Stimulated activated CD4-positive, alpha-beta T cell treated with anti-CD3 and anti-CD28 coated beads, Interleukin-1b, Interleukin-23, amount 100 ng/mL, for 1 hour (primary cell): Measurements from ENCODE around the gene CDHR1.
"Not testable (repeated sequence)": the region's sequence is repeated elsewhere in the genome, so short reads cannot be mapped to it uniquely, and the experiment has no call there.

Experiments
- DNase-seq, 2 donors: peaks; one replicate each; pipeline ENCODE4 v3.0.0-alpha.2; 2020; ENCODE audit warnings: low read depth in 2 of 2

Gene CDHR1

DNA sequence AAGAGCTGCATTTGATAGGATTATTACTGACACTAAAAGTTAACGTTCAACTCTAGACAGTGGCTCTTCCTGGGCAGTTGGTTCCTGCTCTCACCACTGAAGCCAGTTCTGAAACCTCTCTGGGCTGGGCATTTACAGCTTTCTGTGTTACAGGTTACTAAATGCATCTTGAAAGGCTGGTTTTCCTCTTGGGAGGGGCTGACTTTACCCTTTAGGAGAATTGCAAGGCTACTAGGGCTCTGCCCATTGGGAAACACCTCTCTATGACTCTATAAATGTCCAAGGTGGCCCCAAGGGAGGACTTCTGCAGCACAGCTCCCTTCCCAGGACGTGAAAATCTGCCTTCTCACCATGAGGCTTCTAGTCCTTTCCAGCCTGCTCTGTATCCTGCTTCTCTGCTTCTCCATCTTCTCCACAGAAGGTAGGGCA lies 20.8 kb upstream of the CDHR1 start, which contains the start of gene GPR15LG:
Gene GPR15LG (plus strand): TSS at position 301 of the 429 bp plus-strand sequence. CDS start 51 bp downstream, at position 352.
- no peak for DNase-seq

DNA sequence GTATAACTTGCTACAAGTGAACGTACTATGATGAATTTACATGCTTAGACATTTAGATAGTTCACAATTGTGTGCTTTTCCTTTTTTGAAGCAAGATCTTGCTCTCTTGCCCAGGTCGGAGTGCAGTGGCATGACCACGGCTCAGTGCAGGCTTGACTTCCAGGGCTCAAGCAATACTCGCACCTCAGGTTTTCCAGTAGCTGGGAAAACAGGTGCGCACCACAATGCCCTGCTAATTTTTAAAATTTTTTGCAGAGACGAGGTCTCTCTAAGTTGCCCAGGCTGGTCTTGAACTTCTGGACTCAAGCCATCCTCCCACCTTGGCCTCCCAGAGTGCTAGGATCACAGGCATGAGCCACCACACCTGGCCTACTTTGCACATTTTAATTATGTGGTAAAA lies 18.9 kb upstream of the CDHR1 start:
- DNase-seq = no peak

DNA sequence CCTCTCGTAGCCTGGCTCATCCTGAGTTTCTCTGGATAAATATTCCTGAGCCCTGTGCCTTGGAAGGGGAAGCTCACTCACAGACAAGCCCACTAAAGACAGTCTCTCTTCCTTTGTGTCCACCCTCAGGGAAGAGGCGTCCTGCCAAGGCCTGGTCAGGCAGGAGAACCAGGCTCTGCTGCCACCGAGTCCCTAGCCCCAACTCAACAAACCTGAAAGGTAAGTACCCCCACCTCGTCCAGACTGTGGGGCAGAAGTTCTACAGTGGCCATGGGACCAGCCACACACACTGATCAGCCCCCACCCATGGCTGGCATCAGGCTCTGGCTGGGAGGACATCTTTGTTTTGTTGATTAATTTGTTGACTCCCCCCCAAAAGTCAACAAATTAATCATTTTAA lies 18.0 kb upstream of the CDHR1 start:
- DNase-seq = no peak

DNA sequence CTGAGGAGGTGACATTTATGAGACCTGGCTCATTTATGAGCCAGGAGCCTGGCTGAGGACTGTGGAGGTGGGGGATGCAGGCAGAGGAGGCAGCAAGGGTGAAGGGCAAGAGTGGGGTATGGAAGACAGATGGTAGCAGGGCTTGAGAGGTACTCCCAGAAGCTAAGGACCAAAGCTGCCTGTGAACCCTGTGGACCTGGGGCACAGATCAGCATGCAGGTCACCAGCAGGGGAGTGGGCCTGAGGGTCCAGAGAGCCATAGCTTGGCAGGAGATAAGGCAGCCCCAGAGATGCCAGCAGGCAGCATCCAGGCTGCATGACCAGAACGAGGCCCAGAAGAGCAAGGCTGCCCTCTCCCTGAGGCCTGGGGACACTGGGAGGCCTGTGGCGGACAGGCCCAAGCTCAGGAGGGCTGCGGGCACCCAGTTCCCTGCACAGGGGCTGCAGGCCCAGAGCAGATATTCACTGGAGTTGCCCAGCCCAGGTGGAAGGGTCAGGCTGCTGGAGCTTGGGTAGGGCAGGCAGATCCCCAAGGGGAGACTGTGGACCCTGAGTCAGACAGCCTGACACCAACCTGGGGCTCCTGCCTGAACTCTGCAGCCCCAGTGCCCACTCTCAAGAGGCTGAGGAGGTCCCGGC lies 17.4 kb upstream of the CDHR1 start:
- no peak for DNase-seq

DNA sequence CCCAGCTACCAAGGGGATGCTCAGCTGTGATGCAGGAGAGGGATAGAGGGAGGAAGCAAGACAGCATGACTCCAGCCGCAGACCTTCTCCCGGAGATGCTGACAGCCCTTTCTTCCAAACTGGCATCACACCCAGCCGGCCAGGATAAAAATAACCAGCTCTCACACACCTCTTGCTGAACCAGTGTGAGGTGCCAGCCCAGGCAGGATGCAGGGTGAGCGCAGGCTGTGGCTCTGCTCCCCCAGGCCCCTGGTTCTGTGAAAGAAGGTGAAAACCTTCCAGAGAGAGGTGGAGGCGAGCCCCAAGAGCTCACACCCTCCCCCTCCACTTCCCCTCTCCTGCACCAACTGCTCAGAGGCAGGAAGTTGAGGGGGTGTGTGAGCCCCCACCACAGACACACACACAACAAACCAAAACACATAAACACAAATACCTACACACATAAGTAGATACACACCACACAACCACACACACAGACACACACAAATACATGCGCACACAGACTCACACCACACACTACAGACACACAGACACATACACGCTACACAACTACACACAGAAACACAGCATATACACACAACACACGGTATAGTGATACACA lies 16.7 kb upstream of the CDHR1 start:
- no peak for DNase-seq

DNA sequence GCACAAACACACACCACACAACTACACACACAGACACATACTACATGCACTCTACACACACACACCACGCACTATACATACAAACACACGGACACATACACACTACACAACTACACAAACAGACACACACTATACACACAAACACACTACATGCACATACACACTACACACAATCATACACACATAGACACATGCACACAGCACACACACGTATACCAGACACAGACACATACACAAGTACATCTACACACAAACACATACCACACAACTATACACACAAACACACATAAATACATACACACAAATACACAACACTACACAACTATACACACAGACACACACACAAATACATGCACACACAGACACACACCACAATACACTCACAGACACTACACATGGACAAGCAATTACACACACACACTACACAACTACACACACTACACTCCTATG lies 16.2 kb upstream of the CDHR1 start:
- no peak for DNase-seq

DNA sequence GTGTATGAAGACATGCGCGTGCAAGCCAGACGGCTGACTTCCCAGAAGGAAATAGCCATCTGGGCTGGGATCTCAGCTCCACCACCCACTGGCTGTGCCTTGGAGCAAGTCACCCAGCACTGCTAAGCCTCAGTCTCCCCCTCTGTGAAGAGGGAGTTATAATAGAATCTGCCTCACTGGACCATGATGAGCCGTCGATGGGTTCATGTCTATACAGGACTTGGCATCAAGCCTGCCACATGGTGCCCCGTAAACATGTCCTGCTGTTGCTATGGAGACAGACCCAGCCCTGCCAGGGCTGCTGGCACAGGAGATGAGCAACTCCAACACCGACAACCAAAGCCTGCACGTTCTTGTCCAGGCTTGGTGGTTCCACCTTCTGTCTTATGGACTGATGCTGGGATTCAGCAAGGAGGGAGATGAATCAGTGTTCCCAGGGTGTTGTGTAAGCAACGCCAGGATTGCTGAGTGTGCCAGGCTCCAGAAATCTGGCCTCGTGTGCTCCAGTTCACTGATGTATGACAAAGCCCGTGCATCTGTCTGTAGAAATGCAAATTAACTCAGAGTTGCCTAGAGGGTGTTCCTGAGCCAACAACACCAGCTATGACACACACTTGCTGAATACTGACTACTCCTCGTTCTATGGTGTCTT lies 15.2 kb upstream of the CDHR1 start:
- DNase-seq = no peak

DNA sequence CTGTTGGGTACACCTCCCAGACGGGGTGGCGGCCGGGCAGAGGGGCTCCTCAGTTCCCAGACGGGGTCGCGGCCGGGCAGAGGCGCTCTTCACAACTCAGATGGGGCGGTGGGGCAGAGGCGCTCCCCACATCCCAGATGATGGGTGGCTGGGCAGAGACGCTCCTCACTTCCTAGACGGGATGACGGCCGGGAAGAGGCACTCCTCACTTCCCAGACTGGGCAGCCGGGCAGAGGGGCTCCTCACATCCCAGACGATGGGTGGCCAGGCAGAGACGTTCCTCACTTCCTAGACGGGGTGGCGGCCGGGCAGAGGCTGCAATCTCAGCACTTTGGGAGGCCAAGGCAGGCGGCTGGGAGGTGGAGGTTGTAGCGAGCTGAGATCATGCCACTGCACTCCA lies 14.0 kb upstream of the CDHR1 start:
- DNase-seq = not testable (repeated sequence)

DNA sequence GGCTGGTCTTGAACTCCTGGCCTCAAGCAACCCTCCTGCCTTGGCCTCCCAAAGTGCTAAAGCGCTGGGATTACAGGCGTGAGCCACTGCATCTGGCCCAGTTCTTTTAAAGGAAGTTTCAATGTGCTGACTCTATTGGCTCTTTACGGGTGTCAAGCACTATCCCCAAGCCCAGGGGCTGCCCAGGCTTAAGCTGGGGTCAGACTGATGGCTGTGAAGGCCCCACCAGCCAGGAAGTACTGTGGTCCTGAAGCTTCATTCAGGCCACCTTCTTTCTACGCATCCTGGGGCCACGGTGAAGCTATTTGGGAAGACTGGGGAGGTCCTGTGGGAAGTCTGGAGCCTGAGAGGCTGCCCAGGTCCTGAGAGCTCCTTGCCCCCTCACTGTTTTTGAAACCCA lies 12.7 kb upstream of the CDHR1 start:
- DNase-seq = no peak

DNA sequence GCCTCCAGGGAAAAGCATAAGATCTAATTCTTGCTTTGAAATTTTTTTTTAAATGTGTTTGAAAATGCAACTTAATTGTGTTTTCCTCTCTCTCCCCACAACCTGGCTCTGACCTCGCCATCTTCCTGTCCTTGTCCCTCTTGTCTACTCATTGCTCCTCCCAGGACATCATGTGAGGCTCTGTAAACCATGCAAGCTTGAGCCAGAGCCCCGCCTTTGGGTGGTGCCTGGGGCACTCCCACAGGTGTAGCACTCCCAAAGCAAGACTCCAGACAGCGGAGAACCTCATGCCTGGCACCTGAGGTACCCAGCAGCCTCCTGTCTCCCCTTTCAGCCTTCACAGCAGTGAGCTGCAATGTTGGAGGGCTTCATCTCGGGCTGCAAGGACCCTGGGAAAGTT lies 9.8 kb upstream of the CDHR1 start:
- DNase-seq = no peak

DNA sequence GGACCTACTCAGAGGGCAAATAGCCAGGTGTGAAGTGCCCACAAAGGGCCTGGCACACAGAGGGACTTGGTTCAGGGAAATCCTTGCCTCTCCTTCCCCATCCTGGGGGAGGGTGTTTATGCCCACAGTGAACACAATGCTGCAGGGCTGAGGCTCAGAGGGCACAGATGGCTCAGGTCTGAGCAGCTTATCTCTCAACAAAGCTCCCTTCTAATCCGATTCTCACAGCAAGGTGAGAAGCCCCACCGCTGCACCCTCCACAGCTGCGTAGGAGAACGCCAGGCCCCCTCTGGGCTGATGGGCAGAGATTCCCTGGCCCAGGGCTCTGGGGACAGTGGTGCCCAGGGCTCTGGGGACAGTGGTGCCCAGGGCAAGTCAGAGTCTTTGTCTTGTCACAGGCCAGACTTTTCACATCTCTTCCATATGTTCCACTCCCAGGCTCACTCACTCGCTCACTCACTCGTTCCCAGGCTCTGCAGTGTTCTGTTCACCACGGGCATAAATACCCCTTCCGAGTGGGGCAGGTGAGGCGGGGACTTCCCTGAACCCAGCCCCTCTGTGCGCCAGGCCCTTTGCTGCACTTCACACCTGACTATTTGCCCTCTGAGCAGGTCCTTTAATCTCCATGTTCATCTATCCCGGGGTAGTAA lies 8.7 kb upstream of the CDHR1 start:
- DNase-seq = no peak

DNA sequence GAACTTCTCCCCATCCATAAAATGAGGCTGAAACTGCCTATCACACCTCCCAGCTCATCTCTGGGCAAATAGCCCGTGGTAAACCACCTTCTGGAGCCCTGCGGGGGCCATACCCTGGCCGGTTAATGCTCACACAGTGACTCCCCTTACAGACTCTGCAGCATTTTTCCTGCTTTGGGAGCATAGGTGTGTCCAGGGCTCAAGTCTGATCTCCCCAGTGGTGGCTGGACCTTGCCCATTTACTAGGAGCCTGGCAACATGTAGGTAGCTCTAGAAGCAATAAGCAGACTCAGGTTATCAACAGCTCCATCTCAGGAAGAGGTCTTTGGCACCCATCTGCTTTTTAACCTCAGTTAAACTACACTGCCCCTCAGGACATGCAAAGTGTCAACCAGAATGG lies 5.5 kb upstream of the CDHR1 start:
- DNase-seq = no peak

DNA sequence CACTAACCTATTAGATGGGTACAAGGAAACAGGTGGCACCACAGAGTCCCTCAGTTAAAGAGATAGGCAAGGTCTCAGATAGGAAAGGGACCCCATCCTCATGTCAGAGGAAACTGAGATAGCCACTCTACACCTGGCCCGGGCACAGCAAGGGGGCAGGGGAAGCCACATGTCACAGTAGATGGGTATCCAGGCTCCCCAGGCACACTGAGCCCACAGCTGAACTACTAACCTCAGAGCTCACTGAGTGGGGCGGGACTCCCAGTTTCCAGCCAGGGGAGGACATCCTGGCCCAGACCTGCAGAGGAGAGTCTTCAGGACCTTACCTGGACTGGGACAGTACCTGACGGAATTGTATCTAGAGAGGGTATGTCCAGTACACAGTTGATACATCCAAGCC lies 3.7 kb upstream of the CDHR1 start:
- DNase-seq = no peak

DNA sequence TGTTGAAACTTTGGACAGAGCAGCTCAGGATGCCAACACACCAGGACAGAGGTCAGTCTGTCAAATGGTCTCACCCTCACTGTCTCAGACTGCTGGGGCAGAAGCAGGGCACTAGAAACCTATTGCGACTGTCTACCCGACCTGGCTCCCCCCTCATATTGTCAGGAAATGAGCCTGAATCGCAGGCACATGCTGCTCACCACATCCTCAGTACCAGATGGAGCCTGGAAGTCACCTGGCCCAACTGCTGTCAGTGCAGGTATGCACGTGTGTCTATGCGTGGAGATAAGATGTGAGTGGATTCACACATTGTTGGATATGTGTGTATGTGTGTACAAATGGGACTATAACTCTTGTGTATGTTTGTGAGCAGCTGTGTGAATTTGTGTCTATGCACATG lies 3.2 kb upstream of the CDHR1 start:
- no peak for DNase-seq

DNA sequence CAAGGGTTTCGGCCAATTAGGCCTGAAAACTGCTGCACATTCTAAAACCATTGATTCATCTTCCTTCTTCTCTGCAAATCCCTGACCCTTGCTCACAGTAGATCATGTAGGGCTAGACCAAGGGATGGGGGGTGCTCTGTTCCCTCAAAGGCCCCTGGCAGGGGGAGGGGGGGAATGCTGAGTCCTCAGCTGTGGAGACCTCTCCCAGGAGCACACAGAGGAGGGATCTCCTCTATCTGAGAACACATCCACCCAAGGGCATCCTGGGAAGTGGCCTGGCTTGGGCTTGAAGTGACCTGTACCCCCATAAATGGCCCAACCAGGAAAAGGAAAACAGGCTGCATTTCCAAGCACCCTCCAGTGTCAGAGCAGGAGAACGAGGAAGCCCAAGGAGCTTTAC lies 1.0 kb upstream of the CDHR1 start:
- no peak for DNase-seq

DNA sequence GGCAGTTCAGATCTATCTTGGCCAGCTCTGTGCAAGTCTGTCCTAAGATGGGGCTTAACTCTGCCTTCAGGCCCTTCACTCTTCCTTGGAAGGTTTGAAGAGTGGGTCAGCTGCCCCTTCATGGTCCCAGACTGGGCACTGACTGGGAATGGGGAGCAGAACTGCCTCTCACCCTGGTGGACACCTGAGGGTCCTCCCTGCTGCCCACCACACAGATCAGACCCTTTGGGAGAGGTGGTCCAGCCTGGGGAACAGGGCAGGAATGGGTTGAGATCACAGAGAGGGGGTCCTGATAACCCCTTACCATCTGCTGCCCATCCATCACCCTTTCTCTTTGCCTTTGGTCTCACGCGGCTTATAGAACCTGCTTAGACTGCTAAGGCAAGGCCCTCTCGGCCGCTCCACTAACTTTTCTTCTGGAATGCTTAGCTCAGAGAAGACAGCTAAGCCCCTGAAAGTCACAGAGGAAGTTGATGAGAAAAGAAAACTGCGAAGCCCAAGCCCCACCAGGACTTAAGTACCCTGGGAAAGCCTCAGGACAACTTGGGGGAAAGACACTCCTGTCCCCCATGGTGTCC lies 402 bp upstream of the CDHR1 start:
- DNase-seq = no peak

DNA sequence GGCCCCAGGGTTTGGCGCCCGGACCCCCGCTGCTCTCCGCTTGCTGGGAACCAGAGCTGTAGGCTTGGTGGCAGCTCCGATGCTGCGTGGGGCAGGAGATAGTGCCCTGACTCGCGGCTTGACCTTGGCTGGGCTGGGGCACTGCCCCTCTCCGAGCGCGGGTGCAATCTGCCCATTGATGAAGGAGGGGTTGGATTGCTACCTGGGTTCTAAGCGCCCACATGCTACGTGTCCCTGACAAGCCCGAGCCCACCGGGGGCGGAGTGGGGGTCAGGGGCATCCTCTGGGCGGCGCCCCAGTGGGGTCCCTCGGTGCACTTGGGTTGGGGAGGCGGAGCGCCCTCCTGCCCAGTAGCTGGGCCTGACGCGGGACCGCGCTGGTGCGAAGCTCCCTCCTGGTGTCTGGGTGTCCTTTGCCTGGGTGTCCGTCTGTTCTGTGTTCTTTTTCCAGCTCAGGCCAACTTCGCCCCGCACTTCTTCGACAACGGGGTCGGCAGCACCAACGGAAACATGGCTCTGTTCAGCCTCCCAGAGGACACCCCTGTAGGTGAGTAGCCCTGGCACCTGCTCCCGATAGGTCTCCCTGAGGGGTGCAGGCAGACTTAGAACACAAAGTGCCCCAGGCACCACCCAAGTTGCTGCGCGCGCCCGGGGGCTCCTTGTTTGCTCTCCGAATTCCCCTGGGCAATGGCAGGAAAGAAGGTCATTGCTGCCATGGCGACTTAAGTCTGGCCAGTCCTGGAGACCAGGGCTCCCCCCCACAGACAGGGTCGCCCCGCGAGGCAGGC lies 900 bp downstream of the CDHR1 start:
- no peak for DNase-seq

DNA sequence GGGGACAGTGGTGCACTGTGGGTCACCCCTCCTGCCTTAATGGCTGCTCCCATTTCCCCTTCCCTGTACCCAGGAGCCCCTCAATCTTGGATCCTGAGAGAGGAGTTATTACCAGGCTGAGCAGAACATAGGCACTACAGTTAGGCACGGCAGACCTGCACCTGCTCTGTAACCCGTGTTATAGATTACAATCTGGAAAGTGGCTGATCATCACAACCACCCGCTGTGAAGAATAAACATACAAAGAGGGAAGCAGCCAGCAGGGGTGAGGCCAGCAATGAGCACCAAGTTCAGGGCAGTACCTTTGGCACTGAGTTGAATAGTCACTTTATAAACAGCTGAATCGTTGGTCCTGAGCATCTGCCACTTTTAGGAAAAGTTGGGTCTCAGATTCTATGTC lies 1.7 kb downstream of the CDHR1 start:
- no peak for DNase-seq

DNA sequence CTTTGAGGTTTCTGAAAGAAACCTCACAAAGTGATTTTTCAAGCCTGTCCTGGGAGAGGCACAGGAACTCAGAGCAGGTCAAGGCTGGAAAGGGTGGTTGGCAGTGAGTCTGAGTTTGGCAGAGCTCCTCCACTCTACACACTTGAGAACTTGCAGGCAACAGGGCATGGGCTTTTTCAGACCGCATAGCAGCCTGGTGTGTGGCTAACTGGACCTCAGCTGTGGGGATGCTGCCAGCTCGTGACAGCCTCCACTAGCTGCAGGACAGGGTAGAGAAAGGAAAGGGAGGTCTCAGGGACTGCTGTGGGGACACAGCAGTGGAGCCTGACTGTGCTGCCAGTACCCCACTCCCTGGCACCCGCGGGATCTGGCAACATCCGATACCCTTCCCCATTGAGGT lies 2.6 kb downstream of the CDHR1 start:
- DNase-seq = no peak

DNA sequence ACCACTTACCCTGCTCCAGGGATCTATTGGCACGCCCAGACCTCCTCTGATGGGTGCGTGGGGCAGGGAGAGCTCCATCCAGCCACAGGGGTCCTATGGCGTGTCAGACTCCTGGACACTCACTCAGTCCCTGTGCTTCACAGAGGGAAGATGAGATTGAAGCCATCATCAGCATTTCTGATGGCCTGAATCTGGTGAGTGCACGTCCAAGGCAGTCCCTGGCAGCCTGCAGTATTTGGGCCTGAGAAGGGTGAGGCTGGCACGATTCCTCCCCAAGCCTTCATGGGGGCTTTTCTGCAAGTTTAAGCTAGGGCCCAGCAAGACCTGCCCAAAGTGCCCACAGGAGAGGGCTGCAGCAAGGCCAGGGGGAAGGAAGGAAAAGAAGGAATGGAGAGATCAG lies 3.3 kb downstream of the CDHR1 start:
- DNase-seq = no peak

DNA sequence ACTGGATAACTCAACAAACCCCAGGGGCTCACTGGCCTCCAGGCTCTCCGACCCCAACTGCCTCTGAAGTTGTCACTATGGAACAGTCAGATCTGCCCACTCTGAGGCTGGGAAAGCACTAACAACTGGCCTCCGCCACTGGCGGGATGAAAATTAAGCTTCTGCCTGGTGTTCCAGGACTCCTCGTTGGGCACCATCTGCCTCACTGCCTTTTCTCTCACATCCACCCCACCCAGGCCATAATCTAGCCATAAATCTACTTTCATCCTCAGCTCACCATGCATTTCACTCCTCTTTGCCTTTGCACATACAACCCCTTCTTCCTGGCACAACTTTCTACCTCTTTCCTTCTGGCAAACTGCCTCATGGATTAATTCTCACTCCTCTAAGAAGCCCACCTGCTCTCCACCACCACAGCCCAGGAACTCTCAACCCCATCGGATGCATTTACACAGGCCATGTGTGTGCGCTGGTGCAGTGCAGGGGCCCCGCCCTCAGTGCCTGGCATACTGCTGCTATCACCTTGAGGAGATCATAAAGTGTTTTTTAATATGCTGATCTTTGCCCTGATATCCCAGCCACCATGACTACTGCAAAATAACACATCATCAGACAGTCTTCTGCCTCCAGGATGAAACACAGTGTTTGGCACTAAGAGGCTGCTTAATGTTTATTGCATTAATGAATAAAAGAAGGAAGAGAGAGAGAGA lies 4.0 kb downstream of the CDHR1 start:
- no peak for DNase-seq
